ENCODE results near the gene PLA2G2A.

The PLA2G2A gene

DNA sequence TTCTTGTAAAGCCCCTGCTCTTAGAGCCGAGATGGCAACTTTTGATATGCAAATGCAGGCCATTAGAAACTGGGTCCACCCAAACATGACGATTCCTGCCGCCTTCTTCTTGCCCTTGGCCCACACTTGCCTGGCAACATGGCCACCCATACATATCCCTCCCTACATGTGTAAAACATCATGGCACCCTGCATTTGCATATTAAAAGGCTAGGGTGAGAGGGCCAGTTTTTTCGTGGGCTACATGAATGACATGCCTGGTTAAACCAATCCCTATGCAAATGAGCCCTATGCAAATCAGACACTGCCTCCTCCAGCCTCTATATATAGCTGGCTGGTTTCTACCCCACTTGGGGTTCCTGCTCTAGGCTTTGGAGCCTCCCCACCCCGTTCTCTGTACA is 18.8 kb downstream of the PLA2G2A start:
- no peaks in the 10 kb centered on the region for H3K36me3 Mint-ChIP-seq (ENCODE audit: low read depth)
- no peak overlapping the region for H3K27ac Mint-ChIP-seq
- intact Hi-C loops (cut with micrococcal nuclease): no loop called here
- H3K9me3 Mint-ChIP-seq: no peaks in the 10 kb centered on the region
- no peaks in the 10 kb centered on the region for H3K4me1 Mint-ChIP-seq (ENCODE audit: low read depth)
- peaks cover 29% of the 10 kb centered on the region for H3K27me3 Mint-ChIP-seq
- H3K4me3 Mint-ChIP-seq: no peak overlapping the region

GRCh38 chr1:19957779-19958178 is 21.6 kb downstream of the PLA2G2A start:
- H3K9me3 Mint-ChIP-seq: no peaks in the 10 kb centered on the region
- H3K27ac Mint-ChIP-seq: no peak overlapping the region
- H3K36me3 Mint-ChIP-seq (ENCODE audit: low read depth): no peaks in the 10 kb centered on the region
- H3K4me1 Mint-ChIP-seq (ENCODE audit: low read depth): no peaks in the 10 kb centered on the region
- intact Hi-C loops (cut with micrococcal nuclease): no loop called here
- H3K27me3 Mint-ChIP-seq: peaks cover 34% of the 10 kb centered on the region
- H3K4me3 Mint-ChIP-seq: no peak overlapping the region

DNA sequence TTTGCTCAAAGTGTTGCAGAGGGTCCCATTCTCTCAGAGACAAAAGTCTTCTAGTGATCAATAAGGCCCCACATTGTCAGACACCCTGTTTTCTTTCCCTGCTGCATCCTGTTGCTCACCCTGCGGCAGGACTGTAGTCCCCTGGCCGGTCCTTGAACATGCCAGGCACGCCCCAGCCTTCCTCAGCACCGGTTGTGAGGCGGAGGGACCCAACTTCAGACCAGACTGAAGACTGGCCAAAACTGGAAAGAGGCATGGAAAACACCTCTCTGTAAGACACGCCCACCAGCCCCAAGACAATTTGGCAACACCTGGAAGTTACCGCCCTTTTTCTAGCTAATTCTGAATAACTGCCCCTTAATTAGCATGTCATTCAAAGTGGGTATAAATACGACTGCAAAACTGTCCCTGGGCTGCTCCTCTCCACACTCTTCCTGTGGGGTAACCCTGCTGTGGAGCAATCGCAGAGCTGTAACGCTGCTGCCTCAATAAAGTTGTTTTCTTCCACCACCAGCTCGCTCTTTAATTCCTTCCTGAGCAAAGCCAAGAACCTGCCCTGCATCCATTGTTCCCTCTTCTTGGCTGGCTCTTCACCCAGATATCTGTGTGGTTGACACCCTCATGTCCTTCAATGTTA is 23.8 kb downstream of the PLA2G2A start:
- Mint-ChIP-seq H3K27ac (no peak overlapping the region), H3K36me3 (ENCODE audit: low read depth) (no peaks in the 10 kb centered on the region), H3K27me3 (peaks cover 27% of the 10 kb centered on the region), H3K9me3 (no peaks in the 10 kb centered on the region), H3K4me3 (no peak overlapping the region), H3K4me1 (ENCODE audit: low read depth) (no peaks in the 10 kb centered on the region)
- intact Hi-C loops (cut with micrococcal nuclease): no loop called here

DNA sequence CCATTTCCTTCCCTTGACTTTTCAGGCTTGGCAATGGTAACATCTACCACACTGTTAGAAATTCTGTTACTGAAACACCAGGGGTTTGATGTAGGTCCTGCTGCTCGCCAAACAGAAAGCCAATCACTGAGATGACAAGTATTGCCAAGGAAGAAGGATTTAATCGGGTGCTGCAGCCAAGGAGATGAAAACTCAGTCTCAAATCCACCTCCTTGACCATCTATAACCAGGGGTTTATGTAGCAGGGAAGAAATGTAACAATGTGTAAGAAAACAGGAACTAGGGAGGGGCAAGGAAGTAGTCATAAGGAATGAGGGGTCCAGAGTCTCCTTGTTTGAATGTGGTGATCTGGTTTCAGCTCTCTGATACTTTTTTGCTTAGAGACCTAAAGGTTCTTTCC is 25.4 kb downstream of the PLA2G2A start:
- intact Hi-C loops (cut with micrococcal nuclease): no loop called here
- no peaks in the 10 kb centered on the region for H3K4me1 Mint-ChIP-seq (ENCODE audit: low read depth)

GRCh38 chr1:19949016-19949415 is 30.4 kb downstream of the PLA2G2A start:
- intact Hi-C loops (cut with micrococcal nuclease): no loop called here
- Mint-ChIP-seq H3K4me1 (ENCODE audit: low read depth) (no peaks in the 10 kb centered on the region), H3K36me3 (ENCODE audit: low read depth) (no peaks in the 10 kb centered on the region), H3K4me3 (no peak overlapping the region), H3K9me3 (no peaks in the 10 kb centered on the region), H3K27me3 (peaks cover 31% of the 10 kb centered on the region), H3K27ac (no peak overlapping the region)

More for the DNA sequence above, 25.4 kb downstream of the PLA2G2A start:
- Mint-ChIP-seq H3K27me3 (peaks cover 28% of the 10 kb centered on the region), H3K36me3 (ENCODE audit: low read depth) (no peaks in the 10 kb centered on the region), H3K27ac (no peak overlapping the region), H3K9me3 (no peaks in the 10 kb centered on the region), H3K4me3 (no peak overlapping the region)

GRCh38 chr1:19946971-19947370 is 32.4 kb downstream of the PLA2G2A start:
- Mint-ChIP-seq H3K27me3 (peaks cover 25% of the 10 kb centered on the region), H3K4me1 (ENCODE audit: low read depth) (no peaks in the 10 kb centered on the region), H3K9me3 (no peaks in the 10 kb centered on the region), H3K4me3 (no peak overlapping the region), H3K36me3 (ENCODE audit: low read depth) (no peaks in the 10 kb centered on the region), H3K27ac (no peak overlapping the region)
- intact Hi-C loops (cut with micrococcal nuclease): no loop called here

DNA sequence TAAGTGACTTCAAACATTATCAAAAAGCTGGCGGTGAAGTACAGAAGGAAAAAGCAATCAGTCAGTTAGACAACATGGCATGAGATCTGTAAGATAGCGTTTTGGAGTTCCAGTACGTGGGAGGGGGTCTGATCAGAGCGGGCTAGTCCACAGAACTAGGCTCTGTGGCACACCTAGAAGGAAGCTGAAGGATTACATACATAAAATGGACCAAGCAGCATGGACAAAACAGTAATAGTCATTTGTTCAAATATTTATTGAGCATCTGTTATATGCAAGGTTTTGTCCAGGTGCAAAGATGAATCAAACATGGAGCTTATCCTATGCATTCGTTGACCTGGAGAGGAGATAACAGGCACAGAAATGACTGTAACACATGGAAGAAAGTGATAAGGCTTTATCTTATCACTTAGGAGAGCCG is 33.1 kb downstream of the PLA2G2A start:
- intact Hi-C loops (cut with micrococcal nuclease): no loop called here
- no peaks in the 10 kb centered on the region for H3K4me1 Mint-ChIP-seq (ENCODE audit: low read depth)
- H3K27ac Mint-ChIP-seq: no peak overlapping the region
- no peak overlapping the region for H3K4me3 Mint-ChIP-seq
- no peaks in the 10 kb centered on the region for H3K9me3 Mint-ChIP-seq
- H3K36me3 Mint-ChIP-seq (ENCODE audit: low read depth): no peaks in the 10 kb centered on the region
- H3K27me3 Mint-ChIP-seq: peaks cover 25% of the 10 kb centered on the region

- H3K27me3 Mint-ChIP-seq: peaks cover 25% of the 10 kb centered on the region
- H3K9me3 Mint-ChIP-seq: no peaks in the 10 kb centered on the region
- no peak overlapping the region for H3K27ac Mint-ChIP-seq
- intact Hi-C loops (cut with micrococcal nuclease): no loop called here
- H3K4me3 Mint-ChIP-seq: no peak overlapping the region
- no peaks in the 10 kb centered on the region for H3K4me1 Mint-ChIP-seq (ENCODE audit: low read depth)
- no peaks in the 10 kb centered on the region for H3K36me3 Mint-ChIP-seq (ENCODE audit: low read depth)
These were observed 33.5 kb downstream of the PLA2G2A start for GRCh38 chr1:19945914-19946313.

DNA sequence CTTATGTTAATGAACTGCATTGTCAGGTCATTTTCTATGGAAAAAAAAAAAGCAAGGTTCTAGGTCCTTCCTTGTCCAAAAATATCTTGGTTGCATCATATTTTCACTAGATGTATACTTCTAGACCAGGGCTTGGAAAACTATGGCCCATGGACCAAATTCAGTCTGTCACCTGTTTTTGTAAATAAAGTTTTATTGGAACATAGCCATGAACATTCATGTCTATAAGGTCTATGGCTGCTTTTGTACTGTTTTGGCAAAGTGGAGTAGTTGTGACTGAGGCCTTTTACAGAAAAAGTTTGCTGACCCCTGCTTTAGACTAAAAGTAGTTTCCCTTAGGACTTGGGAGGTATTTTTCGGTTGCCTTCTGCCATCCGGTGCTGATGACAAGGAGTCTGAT is 36.8 kb downstream of the PLA2G2A start:
- intact Hi-C loops (cut with micrococcal nuclease): no loop called here
- no peak overlapping the region for H3K27ac Mint-ChIP-seq
- no peak overlapping the region for H3K4me3 Mint-ChIP-seq
- no peaks in the 10 kb centered on the region for H3K9me3 Mint-ChIP-seq
- no peaks in the 10 kb centered on the region for H3K4me1 Mint-ChIP-seq (ENCODE audit: low read depth)
- H3K36me3 Mint-ChIP-seq (ENCODE audit: low read depth): no peaks in the 10 kb centered on the region
- H3K27me3 Mint-ChIP-seq: peaks cover 16% of the 10 kb centered on the region

- Mint-ChIP-seq H3K4me3 (no peak overlapping the region), H3K27ac (no peak overlapping the region), H3K9me3 (no peaks in the 10 kb centered on the region), H3K27me3 (peaks cover 16% of the 10 kb centered on the region), H3K4me1 (ENCODE audit: low read depth) (no peaks in the 10 kb centered on the region), H3K36me3 (ENCODE audit: low read depth) (no peaks in the 10 kb centered on the region)
- intact Hi-C loops (cut with micrococcal nuclease): no loop called here
These were observed 37.3 kb downstream of the PLA2G2A start for GRCh38 chr1:19942088-19942487.

- Mint-ChIP-seq H3K9me3 (no peaks in the 10 kb centered on the region), H3K27me3 (peaks cover 13% of the 10 kb centered on the region), H3K36me3 (ENCODE audit: low read depth) (no peaks in the 10 kb centered on the region), H3K4me1 (ENCODE audit: low read depth) (no peaks in the 10 kb centered on the region), H3K4me3 (no peak overlapping the region), H3K27ac (no peak overlapping the region)
- intact Hi-C loops (cut with micrococcal nuclease): no loop called here
These were observed 38.2 kb downstream of the PLA2G2A start for GRCh38 chr1:19941206-19941568.

GRCh38 chr1:19940486-19941205 is 38.8 kb downstream of the PLA2G2A start:
- Mint-ChIP-seq H3K4me3 (no peak overlapping the region), H3K27ac (no peak overlapping the region), H3K36me3 (ENCODE audit: low read depth) (no peaks in the 10 kb centered on the region), H3K9me3 (no peaks in the 10 kb centered on the region), H3K27me3 (peaks cover 9% of the 10 kb centered on the region), H3K4me1 (ENCODE audit: low read depth) (no peaks in the 10 kb centered on the region)
- intact Hi-C loops (cut with micrococcal nuclease): no loop called here

DNA sequence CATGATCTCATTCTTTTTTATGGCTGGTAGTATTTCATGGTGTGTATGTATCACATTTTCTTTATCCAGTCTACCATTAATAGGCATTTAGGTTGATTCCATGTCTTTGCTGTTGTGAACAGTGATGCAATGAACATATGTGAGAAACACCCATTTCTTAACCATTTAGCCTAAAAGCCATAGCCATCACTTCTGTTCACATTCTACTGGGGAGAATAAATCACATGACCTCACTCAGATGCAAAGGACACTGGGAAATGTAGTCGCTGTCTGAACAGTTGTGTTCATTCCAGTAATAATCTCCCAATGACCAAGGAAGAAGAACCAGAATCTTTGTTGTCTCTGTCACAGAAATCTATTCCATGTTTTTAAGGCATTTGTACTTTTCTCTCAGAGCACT is 40.9 kb downstream of the PLA2G2A start:
- no peaks in the 10 kb centered on the region for H3K4me1 Mint-ChIP-seq (ENCODE audit: low read depth)

GRCh38 chr1:19936061-19936750 is 43.2 kb downstream of the PLA2G2A start:
- Mint-ChIP-seq H3K4me1 (ENCODE audit: low read depth) (no peaks in the 10 kb centered on the region), H3K9me3 (peaks cover 25% of the 10 kb centered on the region), H3K27ac (no peak overlapping the region), H3K4me3 (no peak overlapping the region), H3K27me3 (peaks cover 6% of the 10 kb centered on the region), H3K36me3 (ENCODE audit: low read depth) (no peaks in the 10 kb centered on the region)
- intact Hi-C loops (cut with micrococcal nuclease): no loop called here

More for the DNA sequence above, 40.9 kb downstream of the PLA2G2A start:
- intact Hi-C loops (cut with micrococcal nuclease): no loop called here
- no peaks in the 10 kb centered on the region for H3K36me3 Mint-ChIP-seq (ENCODE audit: low read depth)
- peaks cover 2% of the 10 kb centered on the region for H3K9me3 Mint-ChIP-seq
- H3K4me3 Mint-ChIP-seq: no peak overlapping the region
- no peak overlapping the region for H3K27ac Mint-ChIP-seq
- H3K27me3 Mint-ChIP-seq: peaks cover 6% of the 10 kb centered on the region
